Keratinocyte (primary cell): ENCODE data around the gene RGN. TPM values are rescaled to one million over a fixed set of nuclear protein-coding genes. Genes with fewer than 3 reads are reported as not detected.

Experiments
- polyA plus RNA-seq, 5 experiments: library from polyadenylated mRNA; depleted of rRNA in 3 of 5; stranded (reverse) in 3 of 5; stranded (forward) in 1 of 5; unstranded in 1 of 5; fragments of >200 nt; gene quantifications; 1 replicate in 1 of 5; 2 replicates in 3 of 5; 3 replicates in 1 of 5; pipeline versions ENCODE4 v1.2.1 to v1.2.3, GENCODE V29; 2011 to 2012; ENCODE audit warnings: missing spikeins in 2 of 5, low read depth in 1 of 5, low replicate concordance in 1 of 5
- small RNA-seq, 3 experiments: library from RNA; depleted of rRNA; stranded (forward); fragments of <200 nt; gene quantifications; one replicate each; pipeline ENCODE3, GENCODE V24; 2012; ENCODE audit warnings: low read depth in 3 of 3, low replicate concordance in 1 of 3; ENCODE audit not compliant: insufficient read length in 3 of 3

The RGN gene
- polyA plus RNA-seq, 1 donor (not counting 4 experiments of a cell fraction or from before 2014, with no cell fraction given) = not detected

Small RNAs within 50 kb of the gene (small RNA-seq; reads per million reads assigned to genes)
- gene RNU12-2P (0 reads per million in 3 experiments), gene RNU6-1189P (0 to 0.25 (median 0) reads per million in 3 experiments)

Other genes starting within 250 kb of the RGN start
- 10.8 to 20.9 TPM (median 17.0 TPM) in 3 replicates for gene RP2, start 241.4 kb upstream of the RGN start, polyA plus RNA-seq
- gene JADE3, start 166.0 kb upstream of the RGN start, polyA plus RNA-seq = 4.8 to 8.2 TPM (median 6.3 TPM) in 3 replicates
- 39.3 to 46.3 TPM (median 41.3 TPM) in 3 replicates for gene NDUFB11, start 66.3 kb downstream of the RGN start, polyA plus RNA-seq
- gene RBM10, start 66.8 kb downstream of the RGN start, polyA plus RNA-seq = 10.8 to 21.5 TPM (median 10.8 TPM) in 3 replicates
- 236 to 317 TPM (median 309 TPM) in 3 replicates for gene UBA1, start 115.4 kb downstream of the RGN start, polyA plus RNA-seq
- gene CDK16, start 140.2 kb downstream of the RGN start, polyA plus RNA-seq = 79.3 to 134 TPM (median 89.5 TPM) in 3 replicates
- 4.2 to 12.0 TPM (median 6.3 TPM) in 3 replicates for gene USP11, start 154.6 kb downstream of the RGN start, polyA plus RNA-seq